NCI-H1694 (cell line): ENCODE results near the gene CBFB.
"Not testable (repeated sequence)": the region's sequence is repeated elsewhere in the genome, so short reads cannot be mapped to it uniquely, and the experiment has no call there.

ENCODE experiments used
- DNase-seq: peaks from one replicate; lab custom pipeline; 2025; lab: John Stamatoyannopoulos, UW

Gene CBFB

GRCh38 chr16:67041520-67041919 is 12.6 kb downstream of the CBFB start:
- not testable (repeated sequence) for DNase-seq

DNA sequence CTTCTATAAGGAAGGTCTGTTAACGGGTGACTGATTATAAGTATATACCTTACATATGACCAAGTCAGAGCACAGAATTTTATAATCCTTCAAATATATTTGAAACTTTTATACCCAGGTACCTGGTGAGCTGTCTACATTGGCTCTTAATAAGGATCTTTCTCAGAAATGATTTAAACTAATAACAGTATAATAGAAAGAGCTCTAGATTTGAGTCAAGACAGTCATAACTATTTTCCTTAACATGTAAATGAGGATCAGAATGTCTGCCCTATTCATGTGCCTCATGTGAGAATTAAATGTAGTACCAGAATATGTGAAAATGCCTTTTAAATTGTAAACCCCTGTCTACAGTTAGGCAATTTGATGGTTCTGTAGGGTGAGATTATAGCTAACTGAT is 14.5 kb downstream of the CBFB start:
- no peak for DNase-seq

DNA sequence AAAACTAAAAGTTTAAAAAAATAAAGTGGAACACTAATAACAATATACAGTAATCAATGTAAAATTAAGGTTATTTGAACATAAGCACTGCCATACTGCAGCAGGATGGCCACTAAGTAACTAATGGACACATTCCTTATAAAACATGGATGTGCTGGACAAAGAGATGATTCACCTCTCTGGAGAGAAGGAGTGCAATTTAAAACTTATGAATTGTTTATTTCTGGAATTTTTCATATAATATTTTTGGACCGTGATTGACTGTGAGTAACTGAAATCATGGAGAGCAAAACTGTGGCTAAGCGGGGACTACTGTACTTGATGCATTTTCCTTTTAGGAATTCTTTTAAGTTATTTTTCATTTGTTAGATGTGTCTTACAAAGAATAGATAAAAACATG is 21.8 kb downstream of the CBFB start:
- DNase-seq: no peak

DNA sequence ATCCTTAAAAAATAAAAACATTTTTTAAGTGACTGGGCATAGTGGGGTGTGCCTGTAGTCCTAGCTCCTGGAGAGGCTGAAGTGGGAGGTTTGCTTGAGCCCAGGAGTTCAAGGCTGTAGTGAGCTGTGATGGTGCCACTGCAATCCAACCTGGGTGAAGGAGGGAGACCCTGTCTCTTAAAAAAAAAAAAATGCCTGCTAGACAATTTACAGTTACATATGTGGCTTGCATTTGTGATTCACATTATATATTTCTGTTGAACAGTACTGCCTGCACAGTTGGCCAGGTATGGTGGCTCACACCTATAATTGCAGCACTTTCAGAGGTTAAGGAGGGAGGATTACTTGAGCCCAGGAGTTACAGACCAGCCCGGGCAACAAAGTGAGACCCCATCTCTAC is 23.4 kb downstream of the CBFB start:
- no peak for DNase-seq

DNA sequence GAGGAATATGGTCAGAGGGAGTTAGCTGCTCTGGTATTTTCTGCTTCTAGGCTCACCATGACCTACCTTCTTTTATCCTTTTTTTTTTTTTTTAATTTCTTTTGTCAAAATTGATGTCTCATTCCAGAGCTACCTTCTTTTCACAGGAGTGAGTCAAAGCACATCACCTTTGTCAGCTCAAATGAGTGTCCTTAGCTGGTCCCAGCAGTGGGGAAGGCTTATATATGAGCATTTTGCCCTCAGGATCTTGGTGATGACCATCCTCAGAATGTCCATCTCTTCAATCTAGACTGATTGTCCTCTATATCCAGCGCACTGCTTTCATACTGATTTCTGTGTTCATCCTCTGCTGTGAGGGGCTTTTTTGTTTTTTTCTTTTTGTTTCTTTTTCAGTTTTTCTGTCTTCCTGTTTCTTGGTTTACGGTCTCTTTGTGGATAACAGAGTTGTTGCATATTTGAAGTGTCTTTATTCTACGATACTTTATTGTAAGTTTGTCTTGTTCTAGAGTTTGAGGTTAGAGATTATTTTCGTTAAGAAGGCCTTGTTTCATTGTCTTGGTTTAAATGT is 24.9 kb downstream of the CBFB start:
- no peak for DNase-seq

- no peak for DNase-seq
These were observed 26.0 kb downstream of the CBFB start for GRCh38 chr16:67054901-67055300.

DNA sequence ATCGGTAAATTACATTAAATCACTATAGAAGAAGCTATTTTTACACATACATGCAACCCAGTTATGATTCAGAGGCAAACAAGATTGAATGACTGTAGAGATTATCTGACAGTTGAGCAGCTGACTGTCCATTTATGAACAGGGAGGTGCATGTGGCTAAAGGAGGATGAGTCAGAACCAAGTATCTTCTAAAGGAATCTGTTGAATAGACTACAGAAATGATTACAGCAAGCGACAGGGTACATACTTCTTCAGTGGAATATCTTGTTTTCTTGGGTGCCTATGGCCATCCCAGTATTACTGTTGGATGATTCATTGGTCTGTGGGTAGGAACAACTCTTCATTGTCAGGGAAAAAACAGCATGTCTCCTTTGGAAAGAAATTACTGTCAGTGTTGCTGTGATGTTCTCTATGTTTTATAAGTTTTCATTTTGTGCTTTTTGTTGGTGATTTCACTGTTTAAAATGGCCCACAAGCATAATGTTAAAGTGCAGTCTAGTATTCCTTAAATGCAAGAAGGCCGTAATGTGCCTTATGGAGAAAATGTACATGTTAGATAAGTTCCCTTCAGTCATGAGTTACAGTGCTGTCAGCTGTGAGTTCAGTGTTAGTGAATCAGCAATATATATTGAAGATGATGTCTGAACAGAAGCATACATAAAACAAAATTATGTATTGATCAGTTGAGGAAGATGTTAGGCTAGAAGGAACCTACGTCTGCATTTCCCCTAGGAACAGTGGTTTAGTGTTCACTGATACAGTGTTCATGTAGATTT is 27.0 kb downstream of the CBFB start:
- DNase-seq: no peak

DNA sequence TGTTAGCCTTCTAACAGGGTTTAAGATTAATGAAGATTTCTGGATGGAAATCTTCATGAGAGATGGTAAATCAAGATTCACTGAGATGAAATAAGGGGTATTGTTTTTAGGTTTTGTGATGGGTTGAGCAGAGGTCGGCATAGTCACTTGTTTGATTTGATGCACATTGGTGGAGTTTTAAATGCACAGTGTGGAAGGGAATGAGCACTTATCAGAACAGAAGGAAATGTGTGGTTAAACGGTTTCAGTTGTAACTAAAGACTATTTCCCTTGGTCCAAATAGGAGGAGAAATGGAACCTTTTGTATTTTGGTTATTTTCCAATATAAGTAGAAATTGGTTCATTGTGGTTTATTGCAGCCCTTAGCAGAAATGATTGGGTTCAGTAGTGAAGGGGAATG is 34.1 kb downstream of the CBFB start:
- DNase-seq: no peak

DNA sequence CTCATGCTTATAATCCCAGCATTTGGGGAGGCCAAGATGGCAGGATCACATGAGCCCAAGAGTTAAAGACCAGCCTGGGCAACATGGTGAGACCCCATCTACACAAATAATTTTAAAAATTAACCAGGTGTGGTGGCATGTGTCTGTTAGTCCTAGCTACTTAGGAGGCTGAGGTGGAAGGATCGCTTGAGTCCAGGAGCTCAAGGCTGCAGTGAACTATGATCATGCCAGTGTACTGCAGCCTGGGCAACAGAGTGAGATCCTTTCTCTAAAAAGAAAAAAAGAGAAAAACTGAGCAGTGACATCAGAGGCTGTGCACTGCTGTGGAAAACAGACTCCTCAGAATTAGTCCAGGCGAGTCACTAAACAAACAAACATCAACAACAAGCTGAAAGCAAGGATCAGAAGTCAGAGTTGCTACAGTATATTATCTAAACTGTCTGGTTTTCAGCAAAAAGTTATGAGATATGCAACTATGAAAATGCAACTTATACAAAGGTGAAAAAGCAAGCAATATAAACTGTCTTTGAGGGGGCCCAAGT is 39.3 kb downstream of the CBFB start:
- no peak for DNase-seq

DNA sequence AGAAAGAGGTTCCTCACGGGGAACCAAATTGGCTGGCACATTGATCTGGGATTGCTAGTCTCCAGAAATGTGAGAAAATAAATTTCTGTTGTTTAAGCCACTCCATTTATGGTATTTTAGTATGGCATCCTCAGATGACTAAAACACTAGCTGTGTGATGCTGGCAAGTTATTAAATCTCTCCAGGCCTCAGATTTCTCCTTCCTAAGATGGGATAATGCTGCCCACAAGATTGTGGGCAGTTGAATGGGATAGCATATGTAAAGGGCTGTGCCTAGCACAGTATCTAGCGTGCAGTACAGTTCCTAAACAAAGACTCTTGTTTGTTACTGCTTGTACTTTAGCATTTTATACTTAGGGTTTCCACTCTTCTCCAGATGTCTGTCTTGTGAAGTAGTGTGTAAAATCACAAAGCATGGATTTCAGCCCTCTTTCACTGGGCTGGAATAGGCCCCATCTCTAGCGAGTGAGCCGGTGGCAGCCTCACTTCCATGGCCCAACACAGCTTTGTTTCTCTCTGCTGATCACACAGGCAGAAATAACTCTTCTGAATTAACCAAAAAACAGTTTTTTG is 42.6 kb downstream of the CBFB start:
- no peak for DNase-seq

GRCh38 chr16:67075331-67075730 is 46.4 kb downstream of the CBFB start:
- no peak for DNase-seq

GRCh38 chr16:67077871-67078270 is 48.9 kb downstream of the CBFB start:
- no peak for DNase-seq

- DNase-seq: no peak
These were observed 53.2 kb downstream of the CBFB start for GRCh38 chr16:67082100-67082499.

- DNase-seq: no peak
These were observed 53.9 kb downstream of the CBFB start for GRCh38 chr16:67082891-67083290.

GRCh38 chr16:67084345-67085028 is 55.5 kb downstream of the CBFB start:
- no peak for DNase-seq

DNA sequence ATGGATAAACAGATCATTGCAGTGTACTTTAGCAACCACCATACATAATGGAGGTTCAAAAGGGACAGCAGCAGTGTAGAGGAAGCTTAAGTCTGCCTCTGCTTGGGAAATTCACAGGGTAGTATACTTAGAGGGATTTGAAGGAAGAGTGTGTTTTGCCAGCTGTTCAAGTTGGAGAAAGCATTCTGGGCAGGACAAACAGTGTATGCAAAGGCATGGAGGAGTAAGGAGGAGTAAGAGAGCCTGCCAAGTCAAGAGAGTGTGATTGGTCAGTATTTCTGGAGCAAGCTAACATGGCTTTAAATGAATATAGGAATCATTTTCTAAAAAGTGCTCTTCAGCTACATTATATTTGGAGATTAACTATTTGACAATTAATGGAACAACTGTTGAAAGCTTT is 57.9 kb downstream of the CBFB start:
- no peak for DNase-seq

DNA sequence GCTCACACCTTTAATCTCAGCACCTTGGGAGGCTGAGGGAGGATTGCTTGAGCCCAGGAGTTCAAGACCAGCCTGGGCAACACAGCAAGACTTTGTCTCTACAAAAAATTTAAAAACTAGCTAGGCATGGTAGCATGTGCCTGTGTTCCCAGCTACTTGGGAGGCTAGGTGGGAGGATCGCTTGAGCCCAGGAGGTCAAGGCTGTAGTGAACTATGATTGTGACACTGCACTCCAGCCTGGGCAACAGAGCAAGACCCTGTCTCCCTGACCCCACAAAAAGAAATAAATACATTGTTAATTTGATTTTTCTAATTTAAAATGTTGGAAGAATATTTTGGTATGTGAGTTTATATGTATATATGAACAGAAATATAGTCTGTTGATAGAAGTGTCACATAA is 58.3 kb downstream of the CBFB start:
- DNase-seq: no peak

- DNase-seq: no peak
These were observed 58.9 kb downstream of the CBFB start for GRCh38 chr16:67087803-67088202.

- DNase-seq: no peak
These were observed 59.6 kb downstream of the CBFB start for GRCh38 chr16:67088551-67088950.

DNA sequence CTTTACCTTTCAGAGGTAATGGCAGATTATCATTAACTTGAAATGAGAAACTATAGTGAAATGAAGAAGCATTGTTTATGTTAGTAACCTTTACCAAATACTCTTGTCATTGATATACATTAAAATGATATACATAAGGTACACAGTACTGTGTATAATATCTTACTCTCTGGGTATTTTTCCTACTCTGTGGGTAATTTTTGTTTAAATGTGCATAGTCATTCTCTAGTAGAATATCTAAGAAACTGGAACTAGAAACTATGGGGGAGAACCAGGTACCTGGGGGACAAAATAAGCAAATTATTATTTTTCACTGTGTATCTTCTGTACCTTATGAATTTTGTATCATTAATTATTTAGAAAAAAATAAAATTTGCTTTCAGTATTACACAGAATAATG is 60.2 kb downstream of the CBFB start:
- no peak for DNase-seq

- no peak for DNase-seq
These were observed 63.1 kb downstream of the CBFB start for GRCh38 chr16:67091906-67092566.

DNA sequence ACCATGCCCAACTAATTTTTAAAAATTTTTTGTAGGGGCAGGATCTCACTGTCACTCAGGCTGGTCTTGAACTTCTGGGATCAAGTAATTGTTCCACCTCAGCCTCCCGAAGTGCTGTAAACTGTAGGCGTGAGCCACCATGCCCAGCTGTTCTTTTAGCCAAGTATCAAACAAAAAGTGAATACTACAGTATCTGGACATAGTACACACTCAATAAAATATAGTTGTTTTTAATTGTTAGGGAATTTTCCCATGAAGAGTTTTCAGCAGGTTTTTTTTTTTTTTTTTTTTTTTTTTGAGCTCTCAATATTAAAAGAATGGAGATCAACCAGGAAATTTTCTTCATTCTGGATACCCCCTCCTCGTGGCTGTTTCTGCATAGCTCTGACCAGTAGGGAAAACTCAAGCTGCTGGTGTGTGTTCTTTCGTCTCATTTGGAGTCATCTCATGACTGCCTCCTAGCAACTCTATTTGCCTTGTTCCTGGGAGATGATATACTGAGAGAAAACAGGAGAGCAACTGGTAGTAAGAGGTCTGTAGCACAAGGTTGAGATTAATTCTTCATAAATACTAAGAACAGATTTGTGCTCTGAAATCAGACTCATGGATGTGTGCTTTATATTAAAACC is 64.3 kb downstream of the CBFB start:
- no peak for DNase-seq
